ENCODE data around the gene STARD3. TPM values are rescaled to one million over a fixed set of nuclear protein-coding genes. Genes with fewer than 3 reads are reported as not detected.

The STARD3 gene
- total RNA-seq, 4 donors from 2014 or later: 21.0 to 62.3 (median 26.0) TPM

GRCh38 chr17:39624313-39624712, 12.6 kb upstream of the STARD3 start:
- Histone ChIP-seq H3K4me1 (peaks cover 0 to 13% of the 10 kb centered on the region in 2 donors), H3K27me3 (peaks cover 22% of the 10 kb centered on the region in 2 donors), H3K27ac (no peak overlapping the region), H3K4me3 (no peak overlapping the region), H3K9me3 (no peaks in the 10 kb centered on the region), H3K36me3 (no peaks in the 10 kb centered on the region)
- intact Hi-C loops (cut with DNase I; ENCODE audit: low total_unique reads): loop anchor here (5.0 to 10.0 kb wide), 2 partner anchors 70 to 128 kb away; no protein-coding TSS in a partner anchor
- DNase-seq: no peak
- TF ChIP-seq CTCF (IDR thresholded peaks at IDR 0.05) (no peak), POLR2A (IDR thresholded peaks at IDR 0.05) (no peak)

- H3K4me3 ChIP-seq: no peak overlapping the region
- peaks cover 22% of the 10 kb centered on the region in 2 donors for H3K27me3 ChIP-seq
- intact Hi-C loops (cut with DNase I; ENCODE audit: low total_unique reads): loop anchor here (10.0 kb wide), 1 partner anchor 70 kb away; no protein-coding TSS in a partner anchor
- H3K4me1 ChIP-seq: peaks cover 0 to 13% of the 10 kb centered on the region in 2 donors
- TF ChIP-seq CTCF (IDR thresholded peaks at IDR 0.05) (no peak), POLR2A (IDR thresholded peaks at IDR 0.05) (no peak)
- DNase-seq: no peak
- H3K36me3 ChIP-seq: no peaks in the 10 kb centered on the region
- no peak overlapping the region for H3K27ac ChIP-seq
- H3K9me3 ChIP-seq: no peaks in the 10 kb centered on the region
Measured at GRCh38 chr17:39625198-39625785, 11.7 kb upstream of the STARD3 start.

- Histone ChIP-seq H3K27me3 (peaks cover 22% of the 10 kb centered on the region in 2 donors), H3K4me3 (no peak within 1 kb of the TSS), H3K27ac (no peak within 1 kb of the TSS), H3K36me3 (no peaks in the 10 kb centered on the region), H3K9me3 (no peaks in the 10 kb centered on the region), H3K4me1 (peaks cover 0 to 13% of the 10 kb centered on the region in 2 donors)
- DNase-seq: no peak
- TF ChIP-seq CTCF (IDR thresholded peaks at IDR 0.05) (no peak), POLR2A (IDR thresholded peaks at IDR 0.05) (no peak)
- intact Hi-C loops (cut with DNase I; ENCODE audit: low total_unique reads): loop anchor here (10.0 kb wide), 1 partner anchor 72 kb away; no protein-coding TSS in a partner anchor
Measured at GRCh38 chr17:39626171-39627046, 10.5 kb upstream of the STARD3 start, which contains the start of gene PPP1R1B. Gene PPP1R1B, plus strand, starts transcription at chr17:39626952. Its CDS starts 441 bp downstream, at chr17:39627393.

- no peak for TF ChIP-seq POLR2A (IDR thresholded peaks at IDR 0.05)
- Histone ChIP-seq H3K4me1 (peaks cover 0 to 13% of the 10 kb centered on the region in 2 donors), H3K9me3 (no peaks in the 10 kb centered on the region), H3K27ac (no peak overlapping the region), H3K36me3 (no peaks in the 10 kb centered on the region), H3K27me3 (peaks cover 22% of the 10 kb centered on the region in 2 donors), H3K4me3 (no peak overlapping the region)
- no peak for DNase-seq
- intact Hi-C loops (cut with DNase I; ENCODE audit: low total_unique reads): loop anchor here (10.0 kb wide), 1 partner anchor 72 kb away; no protein-coding TSS in a partner anchor
Measured at GRCh38 chr17:39627047-39627711, 9.8 kb upstream of the STARD3 start.

- no peak for DNase-seq
- no peak overlapping the region for H3K4me3 ChIP-seq
- H3K27ac ChIP-seq: no peak overlapping the region
- H3K27me3 ChIP-seq: peaks cover 22% of the 10 kb centered on the region in 2 donors
- peaks cover 0 to 13% of the 10 kb centered on the region in 2 donors for H3K4me1 ChIP-seq
- no peak for TF ChIP-seq POLR2A (IDR thresholded peaks at IDR 0.05)
- TF ChIP-seq CTCF (IDR thresholded peaks at IDR 0.05): no peak
- intact Hi-C loops (cut with DNase I; ENCODE audit: low total_unique reads): loop anchor here (10.0 kb wide), 1 partner anchor 73 kb away; no protein-coding TSS in a partner anchor
- no peaks in the 10 kb centered on the region for H3K36me3 ChIP-seq
- no peaks in the 10 kb centered on the region for H3K9me3 ChIP-seq
Measured at GRCh38 chr17:39627712-39628516, 9.0 kb upstream of the STARD3 start.
